Measurements from ENCODE around the gene TBC1D22B.

DNA sequence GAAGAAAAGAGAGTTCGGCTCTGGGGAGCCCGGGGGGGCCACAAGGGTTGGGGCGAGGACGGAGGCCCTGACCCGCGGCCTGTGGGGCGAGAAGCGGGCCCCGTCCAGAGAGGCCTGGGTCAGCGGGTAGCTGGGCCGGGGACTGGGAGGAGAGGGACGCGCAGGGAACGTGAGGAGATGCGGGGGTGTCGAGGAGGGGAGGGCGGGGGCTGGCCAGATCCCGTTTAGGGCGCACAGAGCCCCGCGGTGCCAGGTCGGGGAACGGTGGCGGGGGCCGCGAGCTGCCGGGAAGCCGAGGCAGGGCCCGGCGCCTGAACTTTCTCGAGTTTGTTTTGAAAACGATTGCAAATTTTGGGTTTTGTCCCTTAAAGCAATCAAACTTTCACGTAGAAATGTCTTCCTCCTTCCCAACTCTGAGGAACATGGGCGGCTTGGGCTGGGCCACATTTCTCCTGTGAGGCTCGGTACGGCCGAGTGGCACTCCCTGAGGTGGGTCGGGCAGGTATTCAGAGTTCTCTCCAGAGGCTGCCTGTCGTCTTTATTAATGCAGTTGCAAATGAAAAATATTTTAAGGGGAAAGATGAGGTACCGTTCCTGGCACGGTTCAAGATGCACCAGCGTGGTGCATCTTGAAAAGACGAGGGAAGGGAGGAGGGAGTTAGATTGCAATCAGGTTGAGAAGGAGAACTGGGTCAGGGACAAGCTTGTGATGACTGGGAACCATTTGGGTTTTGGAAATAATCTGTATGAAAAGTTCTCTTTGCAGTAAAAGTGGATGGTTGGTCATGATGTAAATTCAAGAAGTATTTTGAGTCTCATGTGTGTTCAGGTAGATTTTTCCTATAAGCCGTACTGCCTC is 97.2 kb downstream of the TBC1D22B start:
- TF ChIP-seq CEBPB (IDR thresholded peaks at IDR 0.05; ENCODE audit: borderline replicate concordance, low read depth, low read length) = no peak
- no peak for TF ChIP-seq HIVEP1 (CRISPR knock-in tag; IDR thresholded peaks at IDR 0.05)
- no peak for TF ChIP-seq GTF2F1 (IDR thresholded peaks at IDR 0.05; ENCODE audit: low read length)
- TF ChIP-seq, protein P1, sequence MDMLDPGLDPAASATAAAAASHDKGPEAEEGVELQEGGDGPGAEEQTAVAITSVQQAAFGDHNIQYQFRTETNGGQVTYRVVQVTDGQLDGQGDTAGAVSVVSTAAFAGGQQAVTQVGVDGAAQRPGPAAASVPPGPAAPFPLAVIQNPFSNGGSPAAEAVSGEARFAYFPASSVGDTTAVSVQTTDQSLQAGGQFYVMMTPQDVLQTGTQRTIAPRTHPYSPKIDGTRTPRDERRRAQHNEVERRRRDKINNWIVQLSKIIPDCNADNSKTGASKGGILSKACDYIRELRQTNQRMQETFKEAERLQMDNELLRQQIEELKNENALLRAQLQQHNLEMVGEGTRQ (IDR thresholded peaks at IDR 0.05; ENCODE audit: low read depth, low read length) = no peak
- TF ChIP-seq, protein P1 (CRISPR knock-in tag; IDR thresholded peaks at IDR 0.05; ENCODE audit: borderline replicate concordance) = no peak
- TF ChIP-seq NFRKB (IDR thresholded peaks at IDR 0.05) = no peak
- TF ChIP-seq, protein P2, sequence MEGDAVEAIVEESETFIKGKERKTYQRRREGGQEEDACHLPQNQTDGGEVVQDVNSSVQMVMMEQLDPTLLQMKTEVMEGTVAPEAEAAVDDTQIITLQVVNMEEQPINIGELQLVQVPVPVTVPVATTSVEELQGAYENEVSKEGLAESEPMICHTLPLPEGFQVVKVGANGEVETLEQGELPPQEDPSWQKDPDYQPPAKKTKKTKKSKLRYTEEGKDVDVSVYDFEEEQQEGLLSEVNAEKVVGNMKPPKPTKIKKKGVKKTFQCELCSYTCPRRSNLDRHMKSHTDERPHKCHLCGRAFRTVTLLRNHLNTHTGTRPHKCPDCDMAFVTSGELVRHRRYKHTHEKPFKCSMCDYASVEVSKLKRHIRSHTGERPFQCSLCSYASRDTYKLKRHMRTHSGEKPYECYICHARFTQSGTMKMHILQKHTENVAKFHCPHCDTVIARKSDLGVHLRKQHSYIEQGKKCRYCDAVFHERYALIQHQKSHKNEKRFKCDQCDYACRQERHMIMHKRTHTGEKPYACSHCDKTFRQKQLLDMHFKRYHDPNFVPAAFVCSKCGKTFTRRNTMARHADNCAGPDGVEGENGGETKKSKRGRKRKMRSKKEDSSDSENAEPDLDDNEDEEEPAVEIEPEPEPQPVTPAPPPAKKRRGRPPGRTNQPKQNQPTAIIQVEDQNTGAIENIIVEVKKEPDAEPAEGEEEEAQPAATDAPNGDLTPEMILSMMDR (CRISPR knock-in tag; IDR thresholded peaks at IDR 0.05) = no peak
- TF ChIP-seq, protein P3, sequence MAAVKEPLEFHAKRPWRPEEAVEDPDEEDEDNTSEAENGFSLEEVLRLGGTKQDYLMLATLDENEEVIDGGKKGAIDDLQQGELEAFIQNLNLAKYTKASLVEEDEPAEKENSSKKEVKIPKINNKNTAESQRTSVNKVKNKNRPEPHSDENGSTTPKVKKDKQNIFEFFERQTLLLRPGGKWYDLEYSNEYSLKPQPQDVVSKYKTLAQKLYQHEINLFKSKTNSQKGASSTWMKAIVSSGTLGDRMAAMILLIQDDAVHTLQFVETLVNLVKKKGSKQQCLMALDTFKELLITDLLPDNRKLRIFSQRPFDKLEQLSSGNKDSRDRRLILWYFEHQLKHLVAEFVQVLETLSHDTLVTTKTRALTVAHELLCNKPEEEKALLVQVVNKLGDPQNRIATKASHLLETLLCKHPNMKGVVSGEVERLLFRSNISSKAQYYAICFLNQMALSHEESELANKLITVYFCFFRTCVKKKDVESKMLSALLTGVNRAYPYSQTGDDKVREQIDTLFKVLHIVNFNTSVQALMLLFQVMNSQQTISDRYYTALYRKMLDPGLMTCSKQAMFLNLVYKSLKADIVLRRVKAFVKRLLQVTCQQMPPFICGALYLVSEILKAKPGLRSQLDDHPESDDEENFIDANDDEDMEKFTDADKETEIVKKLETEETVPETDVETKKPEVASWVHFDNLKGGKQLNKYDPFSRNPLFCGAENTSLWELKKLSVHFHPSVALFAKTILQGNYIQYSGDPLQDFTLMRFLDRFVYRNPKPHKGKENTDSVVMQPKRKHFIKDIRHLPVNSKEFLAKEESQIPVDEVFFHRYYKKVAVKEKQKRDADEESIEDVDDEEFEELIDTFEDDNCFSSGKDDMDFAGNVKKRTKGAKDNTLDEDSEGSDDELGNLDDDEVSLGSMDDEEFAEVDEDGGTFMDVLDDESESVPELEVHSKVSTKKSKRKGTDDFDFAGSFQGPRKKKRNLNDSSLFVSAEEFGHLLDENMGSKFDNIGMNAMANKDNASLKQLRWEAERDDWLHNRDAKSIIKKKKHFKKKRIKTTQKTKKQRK (IDR thresholded peaks at IDR 0.05; ENCODE audit: low read length) = no peak
- TF ChIP-seq JUNB (CRISPR knock-in tag; IDR thresholded peaks at IDR 0.05; ENCODE audit: borderline replicate concordance) = no peak

Measured in HepG2 (cell line).